Thyroid gland (tissue), 4 donors: Measurements from ENCODE around the gene MLPH.

Experiments
- POLR2A ChIP-seq, 2 donors: fragments of 450-650 bp; IDR thresholded peaks; one replicate each; pipeline ENCODE4 v1.6.1; 2017; ENCODE audit warnings: antibody characterized with exemption in 2 of 2, mild to moderate bottlenecking in 2 of 2, moderate library complexity in 1 of 2
- TF ChIP-seq, protein P1 (sequence below), 6 experiments: fragments of 200-600 bp in 3 of 6; fragments of 450-650 bp in 3 of 6; sonication (generic) in 3 of 6; IDR thresholded peaks; one replicate each; pipeline ENCODE4 v1.5.1; 2016 to 2019; ENCODE audit warnings: antibody characterized with exemption in 6 of 6, mild to moderate bottlenecking in 2 of 6, inconsistent platforms in 1 of 6, moderate library complexity in 1 of 6

DNA sequence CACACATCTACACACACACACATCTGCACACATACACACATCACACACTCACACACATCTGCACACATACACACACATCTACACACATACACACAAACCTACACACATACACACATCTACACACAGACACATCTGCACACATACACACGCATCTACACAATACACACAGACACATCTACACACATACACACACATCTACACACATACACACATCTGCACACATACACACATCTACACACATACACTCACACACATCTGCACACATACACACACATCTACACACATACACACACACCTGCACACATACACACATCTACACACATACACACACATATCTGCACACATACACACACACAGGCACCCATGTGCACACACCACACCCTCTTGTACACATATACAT, 78.9 kb downstream of the MLPH start:
- TF ChIP-seq, protein P1, sequence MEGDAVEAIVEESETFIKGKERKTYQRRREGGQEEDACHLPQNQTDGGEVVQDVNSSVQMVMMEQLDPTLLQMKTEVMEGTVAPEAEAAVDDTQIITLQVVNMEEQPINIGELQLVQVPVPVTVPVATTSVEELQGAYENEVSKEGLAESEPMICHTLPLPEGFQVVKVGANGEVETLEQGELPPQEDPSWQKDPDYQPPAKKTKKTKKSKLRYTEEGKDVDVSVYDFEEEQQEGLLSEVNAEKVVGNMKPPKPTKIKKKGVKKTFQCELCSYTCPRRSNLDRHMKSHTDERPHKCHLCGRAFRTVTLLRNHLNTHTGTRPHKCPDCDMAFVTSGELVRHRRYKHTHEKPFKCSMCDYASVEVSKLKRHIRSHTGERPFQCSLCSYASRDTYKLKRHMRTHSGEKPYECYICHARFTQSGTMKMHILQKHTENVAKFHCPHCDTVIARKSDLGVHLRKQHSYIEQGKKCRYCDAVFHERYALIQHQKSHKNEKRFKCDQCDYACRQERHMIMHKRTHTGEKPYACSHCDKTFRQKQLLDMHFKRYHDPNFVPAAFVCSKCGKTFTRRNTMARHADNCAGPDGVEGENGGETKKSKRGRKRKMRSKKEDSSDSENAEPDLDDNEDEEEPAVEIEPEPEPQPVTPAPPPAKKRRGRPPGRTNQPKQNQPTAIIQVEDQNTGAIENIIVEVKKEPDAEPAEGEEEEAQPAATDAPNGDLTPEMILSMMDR (IDR thresholded peaks at IDR 0.05), result no peak
- no peak for TF ChIP-seq POLR2A (IDR thresholded peaks at IDR 0.05)
